Ovary (tissue), 9 donors: ENCODE measurements around the gene COX14. TPM values are rescaled to one million over a fixed set of nuclear protein-coding genes. Genes with fewer than 3 reads are reported as not detected.

Experiments used
- DNase-seq, 5 donors: peaks; one replicate each; pipeline ENCODE4 v3.0.0-alpha.2; 2019 to 2020
- H3K27ac ChIP-seq, 2 donors: fragments of 200-600 bp; one replicate each; pipeline versions ENCODE4 v1.5.1 to v1.8.0; 2019 to 2022
- H3K27me3 ChIP-seq: fragments of 200-600 bp; one replicate; pipeline ENCODE4 v1.8.0; 2022
- H3K36me3 ChIP-seq: fragments of 200-600 bp; sonication (generic); one replicate; pipeline ENCODE4 v1.5.1; 2019
- H3K4me1 ChIP-seq: one replicate; pipeline ENCODE4 v1.8.1; 2013; ENCODE audit warnings: mild to moderate bottlenecking, moderate library complexity; ENCODE audit not compliant: insufficient read depth
- H3K4me3 ChIP-seq: fragments of 200-600 bp; sonication (generic); one replicate; pipeline ENCODE4 v1.5.1; 2017
- H3K9me3 ChIP-seq, 2 donors: fragments of 200-600 bp in 1 of 2; sonication (generic) in 1 of 2; one replicate each; pipeline versions ENCODE4 v1.5.1 to v1.8.1; 2013 to 2019; ENCODE audit warnings: mild to moderate bottlenecking in 1 of 2, moderate library complexity in 1 of 2
- EP300 ChIP-seq: sonication (generic); formaldehyde crosslinking; IDR thresholded peaks from one replicate; pipeline ENCODE4 v1.6.1; 2017; ENCODE audit warnings: antibody characterized with exemption
- POLR2A ChIP-seq: fragments of 450-650 bp; IDR thresholded peaks from one replicate; pipeline ENCODE4 v1.6.1; 2017; ENCODE audit warnings: antibody characterized with exemption, mild to moderate bottlenecking, moderate library complexity
- WGBS, 3 donors: extraction: QIAGEN DNeasy Blood & Tissue Kit in 1 of 3; methylation state at CpG; one replicate each; pipeline versions ENCODE4 v1.1.5 to v1.1.7; 2013 to 2017; 5-methylcytosine and 5-hydroxymethylcytosine counted together
- intact Hi-C, 4 donors: fragments of 100-400 bp; cut with DNase I; formaldehyde crosslinking; loops; one replicate each; pipeline versions ENCODE4 v1.11.0 to v1.15.1; 2022 to 2023
- polyA plus RNA-seq, 2 donors: library from polyadenylated mRNA; stranded (reverse); fragments of 200-250 nt in 1 of 2; fragments of 350-450 nt in 1 of 2; fragmentation: Illumina TruSeq in 1 of 2; extraction: RNeasy Lipid Tissue Mini Kit (QIAGEN cat#74804) in 1 of 2; gene quantifications; one replicate each; pipeline ENCODE4 v1.2.3, GENCODE V29; 2013 to 2014
- total RNA-seq, 7 donors: library from RNA; depleted of rRNA in 2 of 7; stranded (reverse); fragments of >200 nt in 2 of 7; fragmentation: NEBNext Ultra II Directional in 3 of 7; extraction: Animal tissue kit (Norgen Biotek cat#: 25700) in 3 of 7; gene quantifications; one replicate each; pipeline versions ENCODE4 v1.1.0 to v1.2.4, GENCODE V29; 2016 to 2023
- TF ChIP-seq, protein P1 (sequence below), 3 donors: fragments of 450-650 bp in 2 of 3; fragments of 200-600 bp in 1 of 3; IDR thresholded peaks; one replicate each; pipeline versions ENCODE4 v1.5.1 to v1.8.0; 2016 to 2022; ENCODE audit warnings: antibody characterized with exemption in 3 of 3, mild to moderate bottlenecking in 1 of 3
- donor health status: DM: no; HTN: no; CAD: no; lungs with moderate emphysema.
- donor health status: DM: no; HTN: no; CAD: no.
- donor health status: Bipolar disorder and iron deficiency.
- donor health status: DM: yes; HTN: yes; CAD: no.
- donor health status: DM: no; HTN: no; CAD: no.
- donor health status: DM: yes; HTN: yes; CAD: no.

The COX14 gene
- total and polyA plus RNA-seq, 9 donors: 37.5 to 85.4 (median 46.4) TPM

DNA sequence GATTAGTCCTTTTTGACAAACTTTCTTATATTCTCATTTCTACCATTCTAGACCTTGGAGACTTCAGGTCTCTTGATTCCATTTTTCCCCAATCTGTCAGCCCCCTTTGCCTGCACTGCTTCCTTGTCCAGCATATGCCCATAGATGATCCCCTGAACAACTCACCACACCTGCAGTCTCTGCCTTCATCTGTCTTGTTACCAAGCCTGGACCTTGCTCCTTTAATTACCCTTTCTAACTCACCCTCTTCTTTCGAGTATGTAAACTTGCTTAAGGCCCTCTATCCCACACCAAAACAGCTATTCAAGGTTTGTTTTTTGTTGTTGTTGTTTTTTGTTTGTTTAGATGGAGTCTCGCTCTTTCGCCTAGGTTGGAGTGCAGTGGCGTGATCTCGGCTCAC is 9.6 kb downstream of the COX14 start:
- TF ChIP-seq POLR2A (no peak), EP300 (no peak)
- TF ChIP-seq, protein P1, sequence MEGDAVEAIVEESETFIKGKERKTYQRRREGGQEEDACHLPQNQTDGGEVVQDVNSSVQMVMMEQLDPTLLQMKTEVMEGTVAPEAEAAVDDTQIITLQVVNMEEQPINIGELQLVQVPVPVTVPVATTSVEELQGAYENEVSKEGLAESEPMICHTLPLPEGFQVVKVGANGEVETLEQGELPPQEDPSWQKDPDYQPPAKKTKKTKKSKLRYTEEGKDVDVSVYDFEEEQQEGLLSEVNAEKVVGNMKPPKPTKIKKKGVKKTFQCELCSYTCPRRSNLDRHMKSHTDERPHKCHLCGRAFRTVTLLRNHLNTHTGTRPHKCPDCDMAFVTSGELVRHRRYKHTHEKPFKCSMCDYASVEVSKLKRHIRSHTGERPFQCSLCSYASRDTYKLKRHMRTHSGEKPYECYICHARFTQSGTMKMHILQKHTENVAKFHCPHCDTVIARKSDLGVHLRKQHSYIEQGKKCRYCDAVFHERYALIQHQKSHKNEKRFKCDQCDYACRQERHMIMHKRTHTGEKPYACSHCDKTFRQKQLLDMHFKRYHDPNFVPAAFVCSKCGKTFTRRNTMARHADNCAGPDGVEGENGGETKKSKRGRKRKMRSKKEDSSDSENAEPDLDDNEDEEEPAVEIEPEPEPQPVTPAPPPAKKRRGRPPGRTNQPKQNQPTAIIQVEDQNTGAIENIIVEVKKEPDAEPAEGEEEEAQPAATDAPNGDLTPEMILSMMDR (IDR thresholded peaks at IDR 0.05): no peak
- intact Hi-C loops: no loop called here
- no peaks in the 10 kb centered on the region for H3K9me3 ChIP-seq
- H3K4me1 ChIP-seq: peaks cover 8% of the 10 kb centered on the region
- H3K27me3 ChIP-seq: no peaks in the 10 kb centered on the region
- H3K4me3 ChIP-seq: no peak overlapping the region
- H3K27ac ChIP-seq: no peak overlapping the region
- no peak for DNase-seq
- 78 to 91% (median 80%) methylated on average over 5 of the region's 5 CpGs for WGBS, 3 donors
- H3K36me3 ChIP-seq: no peaks in the 10 kb centered on the region

DNA sequence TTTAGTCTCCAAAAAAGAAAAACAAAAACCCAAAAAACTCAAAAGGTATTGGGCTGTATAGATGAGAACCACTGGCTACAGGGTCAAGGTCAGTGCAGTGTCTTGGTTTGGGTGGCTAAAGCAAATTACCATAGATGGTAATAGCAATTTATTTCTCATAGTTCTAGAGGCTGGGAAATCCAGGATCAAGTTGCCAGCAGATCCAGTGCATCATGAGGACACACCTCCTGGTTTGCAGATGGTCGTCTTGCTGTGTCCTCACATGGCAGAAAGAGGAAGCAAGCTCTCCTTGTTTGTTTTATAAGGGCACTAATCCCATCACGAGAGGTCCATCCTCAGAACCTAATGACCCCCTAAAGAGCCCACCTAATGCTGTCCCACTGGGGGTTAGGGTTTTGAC is 11.2 kb downstream of the COX14 start:
- WGBS, 3 donors: 54 to 66% (median 56%) methylated on average over 2 of the region's 2 CpGs
- Histone ChIP-seq H3K4me1 (peaks cover 6% of the 10 kb centered on the region), H3K36me3 (no peaks in the 10 kb centered on the region)

DNA sequence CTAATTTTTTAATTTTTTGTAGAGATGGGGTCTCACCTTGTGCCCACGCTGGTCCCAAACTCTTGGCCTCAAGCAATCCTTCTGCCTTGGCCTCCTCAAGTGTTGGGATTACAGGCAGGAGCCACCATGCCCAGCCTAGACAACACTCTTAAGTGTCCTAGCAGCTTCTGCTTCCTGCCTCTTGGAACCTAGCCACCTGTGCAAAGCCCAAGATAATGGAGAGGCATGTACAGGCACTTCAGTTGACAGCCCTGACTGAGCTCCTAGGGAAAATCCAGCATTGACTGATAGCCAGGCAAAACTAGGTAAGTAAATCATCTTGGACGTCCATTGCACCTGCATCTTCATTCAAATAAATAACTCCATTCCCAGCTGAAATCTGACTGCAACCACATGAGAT is 15.5 kb downstream of the COX14 start:
- Histone ChIP-seq H3K27me3 (no peaks in the 10 kb centered on the region), H3K4me1 (peaks cover 6% of the 10 kb centered on the region), H3K4me3 (no peak overlapping the region), H3K9me3 (no peaks in the 10 kb centered on the region), H3K36me3 (no peaks in the 10 kb centered on the region), H3K27ac (no peak overlapping the region)
- 78 to 82% (median 79%) methylated on average over 2 of the region's 2 CpGs for WGBS, 3 donors
- intact Hi-C loops: no loop called here
- TF ChIP-seq, protein P1 (IDR thresholded peaks at IDR 0.05): no peak
- no peak for TF ChIP-seq POLR2A
- TF ChIP-seq EP300: no peak
- DNase-seq: no peak

More for the DNA sequence above, 11.2 kb downstream of the COX14 start:
- no peaks in the 10 kb centered on the region for H3K27me3 ChIP-seq
- no peak for TF ChIP-seq EP300
- no peak for DNase-seq
- intact Hi-C loops: no loop called here
- no peak overlapping the region for H3K27ac ChIP-seq
- no peak overlapping the region for H3K4me3 ChIP-seq
- no peaks in the 10 kb centered on the region for H3K9me3 ChIP-seq

DNA sequence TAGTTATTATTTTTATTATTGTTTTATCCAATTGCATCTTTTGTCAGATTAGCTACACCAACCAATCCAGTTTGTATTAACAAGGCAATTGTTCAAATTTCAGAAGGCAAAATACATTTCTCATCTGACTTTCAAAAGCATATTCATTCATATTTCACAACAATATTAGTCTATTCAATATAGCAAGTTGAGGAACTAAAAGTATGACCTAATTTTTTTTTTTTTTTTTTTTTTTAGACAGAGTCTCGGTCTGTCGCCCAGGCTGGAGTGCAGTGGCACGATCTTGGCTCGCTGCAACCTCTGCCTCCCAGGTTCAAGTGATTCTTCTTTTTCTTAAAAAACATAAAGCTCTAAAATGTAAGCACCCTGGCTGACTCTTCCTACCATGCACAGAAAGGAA is 17.3 kb downstream of the COX14 start:
- Histone ChIP-seq H3K36me3 (no peaks in the 10 kb centered on the region), H3K27ac (no peak overlapping the region)

DNA sequence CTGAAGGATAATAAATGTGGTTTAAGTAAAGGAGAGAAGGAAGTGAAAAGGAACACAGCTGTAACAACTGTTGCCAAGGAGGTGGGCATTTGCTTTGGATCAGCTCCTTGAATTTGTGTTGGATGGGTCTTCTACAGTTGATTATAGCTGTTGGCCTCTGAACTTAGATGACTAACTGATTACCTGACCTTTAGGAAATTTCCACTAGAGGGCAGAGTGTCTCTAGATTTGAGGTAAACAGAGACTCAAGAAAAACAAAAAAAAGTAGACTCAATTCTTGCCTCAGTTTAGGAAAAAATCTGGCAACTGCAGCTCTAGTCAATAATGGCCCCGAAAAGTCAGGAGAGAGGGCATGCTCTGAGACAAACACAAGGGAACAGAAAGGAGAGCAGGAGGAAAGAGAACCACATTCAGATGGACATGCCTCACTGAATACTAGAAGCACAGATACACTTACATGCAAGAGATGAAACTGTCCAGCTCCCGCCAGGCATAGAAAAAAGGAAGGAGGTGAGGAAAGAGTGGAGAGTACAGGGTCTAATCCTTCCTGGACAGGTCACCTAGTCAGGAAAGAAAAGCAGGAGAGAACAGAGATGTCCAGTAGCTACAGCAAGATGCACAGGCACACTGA is 20.6 kb downstream of the COX14 start:
- peaks cover 2% of the 10 kb centered on the region for H3K4me1 ChIP-seq
- intact Hi-C loops: no loop called here
- H3K9me3 ChIP-seq: no peaks in the 10 kb centered on the region
- TF ChIP-seq, protein P1 (IDR thresholded peaks at IDR 0.05): peak in 1 of 3 donors; percentile 21
- no peak for TF ChIP-seq EP300
- H3K4me3 ChIP-seq: no peak overlapping the region
- no peaks in the 10 kb centered on the region for H3K36me3 ChIP-seq
- no peak overlapping the region for H3K27ac ChIP-seq
- no peak for DNase-seq
- WGBS, 3 donors: 74 to 97% (median 74%) methylated on average over 2 of the region's 2 CpGs
- H3K27me3 ChIP-seq: no peaks in the 10 kb centered on the region

More for the DNA sequence above, 17.3 kb downstream of the COX14 start:
- intact Hi-C loops: no loop called here
- no peak overlapping the region for H3K4me3 ChIP-seq
- no peaks in the 10 kb centered on the region for H3K4me1 ChIP-seq
- no peaks in the 10 kb centered on the region for H3K27me3 ChIP-seq
- DNase-seq: no peak
- 84 to 93% (median 87%) methylated on average over 4 of the region's 4 CpGs for WGBS, 3 donors
- TF ChIP-seq, protein P1 (IDR thresholded peaks at IDR 0.05): no peak
- no peaks in the 10 kb centered on the region for H3K9me3 ChIP-seq
